Stimulated activated CD8-positive, alpha-beta memory T cell treated with anti-CD3 and anti-CD28 coated beads, Interleukin-15, amount 100 ng/mL, for 4 hours (primary cell): ENCODE measurements around the gene RGS9BP.
"Not testable (repeated sequence)": the region's sequence is repeated elsewhere in the genome, so short reads cannot be mapped to it uniquely, and the experiment has no call there.

Experiments
- DNase-seq, 2 donors: peaks; one replicate each; pipeline ENCODE4 v3.0.0-alpha.2; 2020; ENCODE audit warnings: low read depth in 2 of 2

The RGS9BP gene

GRCh38 chr19:32675720-32676185 is at the start of gene RGS9BP:
TSS of gene RGS9BP (plus strand) at chr19:32675848. CDS start at chr19:32676264, 416 bp downstream.
- peak; percentile 39 to 51 for DNase-seq

- DNase-seq, result no peak
These were observed 48.7 kb upstream of the RGS9BP start for GRCh38 chr19:32626969-32627368.

GRCh38 chr19:32627714-32628270 is 47.9 kb upstream of the RGS9BP start:
- DNase-seq, result no peak

GRCh38 chr19:32630338-32630737 is 45.3 kb upstream of the RGS9BP start:
- no peak for DNase-seq

GRCh38 chr19:32631381-32631780 is 44.3 kb upstream of the RGS9BP start:
- no peak for DNase-seq

- no peak for DNase-seq
These were observed 38.2 kb upstream of the RGS9BP start for GRCh38 chr19:32637480-32637879.

GRCh38 chr19:32638625-32639024 is 37.0 kb upstream of the RGS9BP start:
- no peak for DNase-seq

GRCh38 chr19:32642771-32643170 is 32.9 kb upstream of the RGS9BP start:
- peak; percentile 17 to 41 for DNase-seq

GRCh38 chr19:32646556-32646955 is 29.1 kb upstream of the RGS9BP start:
- no peak for DNase-seq

GRCh38 chr19:32647361-32647760 is 28.3 kb upstream of the RGS9BP start:
- DNase-seq, result no peak

- DNase-seq, result no peak
These were observed 25.9 kb upstream of the RGS9BP start for GRCh38 chr19:32649751-32650150.

- no peak for DNase-seq
These were observed 25.0 kb upstream of the RGS9BP start for GRCh38 chr19:32650671-32651070.

GRCh38 chr19:32651729-32652140 is 23.9 kb upstream of the RGS9BP start:
- DNase-seq, result no peak

GRCh38 chr19:32652331-32652730 is 23.3 kb upstream of the RGS9BP start:
- DNase-seq, result not testable (repeated sequence)

- DNase-seq, result no peak
These were observed 22.6 kb upstream of the RGS9BP start for GRCh38 chr19:32652894-32653598.

GRCh38 chr19:32653599-32653915 is 22.1 kb upstream of the RGS9BP start:
- DNase-seq, result no peak

- not testable (repeated sequence) for DNase-seq
These were observed 19.3 kb upstream of the RGS9BP start for GRCh38 chr19:32656379-32656778.

- DNase-seq, result no peak
These were observed 17.6 kb upstream of the RGS9BP start for GRCh38 chr19:32658075-32658474.

GRCh38 chr19:32658527-32658926 is 17.1 kb upstream of the RGS9BP start:
- no peak for DNase-seq

GRCh38 chr19:32661318-32661717 is 14.3 kb upstream of the RGS9BP start:
- no peak for DNase-seq

GRCh38 chr19:32662186-32662585 is 13.5 kb upstream of the RGS9BP start:
- no peak for DNase-seq

GRCh38 chr19:32666084-32666483 is 9.6 kb upstream of the RGS9BP start:
- no peak for DNase-seq

- DNase-seq, result no peak
These were observed 6.3 kb upstream of the RGS9BP start for GRCh38 chr19:32669310-32669709.
